Measurements from ENCODE around the gene UBAC1.
"Not testable (repeated sequence)": the region's sequence is repeated elsewhere in the genome, so short reads cannot be mapped to it uniquely, and the experiment has no call there.

Gene UBAC1

DNA sequence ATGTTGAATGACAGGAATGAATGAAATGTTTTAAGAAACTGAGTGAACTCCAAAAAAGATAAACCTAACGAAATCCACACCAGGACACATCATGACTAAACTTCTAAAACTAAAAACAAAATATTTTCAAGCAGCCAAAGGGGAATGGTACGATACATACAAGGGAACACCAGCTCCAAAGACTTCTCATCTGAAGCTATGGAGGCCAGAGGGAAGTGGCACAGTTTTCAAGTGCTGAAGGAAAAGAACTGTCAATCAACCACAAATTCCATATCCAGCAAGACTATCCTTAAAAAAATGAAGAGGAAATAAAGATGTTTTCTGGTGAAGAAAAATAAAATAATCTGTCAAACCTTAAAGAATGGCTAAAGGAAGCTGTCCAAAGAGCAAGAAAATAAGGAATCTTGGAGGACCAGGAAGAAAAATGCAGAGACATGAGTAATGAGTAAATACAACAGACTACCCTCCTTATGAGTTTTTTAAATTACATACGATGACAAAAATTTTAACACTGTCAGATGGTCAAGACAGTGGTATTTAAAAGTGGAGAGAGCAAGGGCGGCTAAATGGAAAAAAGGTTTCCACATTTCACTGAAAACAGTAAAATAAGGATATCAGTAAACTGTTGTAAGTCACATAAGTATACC is 65.8 kb downstream of the UBAC1 start:
- H3K9me3 ChIP-seq (ENCODE audit: low read depth, low read length): peaks cover 23% of the 10 kb centered on the region; the same call in 1 of the 2 replicates
- no peak for DNase-seq (ENCODE audit: low read depth, low spot score)
- no peak overlapping the region for H3K4me3 ChIP-seq
- H3K9ac ChIP-seq (ENCODE audit: insufficient read length): no peak overlapping the region
- no peak for TF ChIP-seq EZH2 (IDR thresholded peaks at IDR 0.05)
- TF ChIP-seq FOXP2 (optimal IDR thresholded peaks at IDR 0.05; ENCODE audit: control extremely low read depth, extremely low read length, insufficient read depth): no peak
- no peak for TF ChIP-seq POLR2AphosphoS5 (IDR thresholded peaks at IDR 0.05; ENCODE audit: borderline replicate concordance, low read depth, low read length)
- peaks cover 10% of the 10 kb centered on the region for H3K36me3 ChIP-seq (ENCODE audit: insufficient read depth, low read length)
- H3K27ac ChIP-seq: no peak overlapping the region

DNA sequence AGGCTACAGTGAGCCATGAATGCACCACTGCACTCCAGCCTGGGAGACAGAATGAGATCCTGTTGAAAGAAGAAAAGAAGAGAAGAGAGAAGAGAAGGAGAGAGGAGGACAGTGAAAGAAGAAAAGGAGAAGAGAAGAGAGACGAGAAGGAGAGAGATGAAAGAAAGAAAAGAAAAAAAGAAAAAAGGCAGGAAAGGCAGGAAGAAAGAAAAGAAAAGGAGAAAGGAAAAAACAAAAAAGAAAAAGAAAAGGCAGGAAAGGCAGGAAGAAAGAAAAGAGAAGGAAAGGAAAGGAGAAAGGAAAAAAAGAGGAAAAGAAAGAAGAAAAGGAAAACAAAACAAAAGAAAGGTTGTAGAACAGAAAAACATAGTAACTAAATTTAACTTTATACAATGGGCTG is 68.1 kb downstream of the UBAC1 start:
- TF ChIP-seq FOXP2 (optimal IDR thresholded peaks at IDR 0.05; ENCODE audit: control extremely low read depth, extremely low read length, insufficient read depth) (no peak), EZH2 (IDR thresholded peaks at IDR 0.05) (no peak), POLR2AphosphoS5 (IDR thresholded peaks at IDR 0.05; ENCODE audit: borderline replicate concordance, low read depth, low read length) (no peak)

DNA sequence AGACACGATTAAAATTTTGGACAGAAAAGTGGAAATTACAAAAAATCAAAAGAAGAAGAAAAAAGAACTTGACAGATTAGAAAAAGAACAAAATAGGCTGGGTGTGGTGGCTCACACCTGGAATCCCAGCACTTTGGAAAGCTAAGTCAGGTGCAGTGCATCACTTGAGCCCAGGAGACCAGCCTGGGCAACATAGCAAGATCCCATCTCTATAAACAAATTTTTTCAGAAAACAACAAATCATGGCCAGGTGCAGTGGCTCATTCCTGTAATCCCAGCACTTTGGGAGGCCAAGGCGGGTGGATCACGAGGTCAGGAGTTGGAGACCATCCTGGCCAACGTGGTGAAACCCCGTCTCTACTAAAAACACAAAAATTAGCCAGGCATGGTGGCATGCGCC is 68.8 kb downstream of the UBAC1 start:
- H3K27ac ChIP-seq; H3K4me3 ChIP-seq; H3K9ac ChIP-seq (ENCODE audit: insufficient read length); H3K36me3 ChIP-seq (ENCODE audit: insufficient read depth, low read length); DNase-seq (ENCODE audit: low read depth, low spot score); H3K9me3 ChIP-seq (ENCODE audit: low read depth, low read length): not testable (repeated sequence)

More for the DNA sequence above, 68.1 kb downstream of the UBAC1 start:
- no peak overlapping the region for H3K27ac ChIP-seq
- no peak overlapping the region for H3K9ac ChIP-seq (ENCODE audit: insufficient read length)
- peaks cover 9% of the 10 kb centered on the region for H3K36me3 ChIP-seq (ENCODE audit: insufficient read depth, low read length)
- H3K9me3 ChIP-seq (ENCODE audit: low read depth, low read length): peaks cover 14% of the 10 kb centered on the region; the same call in 1 of the 2 replicates
- H3K4me3 ChIP-seq: no peak overlapping the region
- no peak for DNase-seq (ENCODE audit: low read depth, low spot score)

DNA sequence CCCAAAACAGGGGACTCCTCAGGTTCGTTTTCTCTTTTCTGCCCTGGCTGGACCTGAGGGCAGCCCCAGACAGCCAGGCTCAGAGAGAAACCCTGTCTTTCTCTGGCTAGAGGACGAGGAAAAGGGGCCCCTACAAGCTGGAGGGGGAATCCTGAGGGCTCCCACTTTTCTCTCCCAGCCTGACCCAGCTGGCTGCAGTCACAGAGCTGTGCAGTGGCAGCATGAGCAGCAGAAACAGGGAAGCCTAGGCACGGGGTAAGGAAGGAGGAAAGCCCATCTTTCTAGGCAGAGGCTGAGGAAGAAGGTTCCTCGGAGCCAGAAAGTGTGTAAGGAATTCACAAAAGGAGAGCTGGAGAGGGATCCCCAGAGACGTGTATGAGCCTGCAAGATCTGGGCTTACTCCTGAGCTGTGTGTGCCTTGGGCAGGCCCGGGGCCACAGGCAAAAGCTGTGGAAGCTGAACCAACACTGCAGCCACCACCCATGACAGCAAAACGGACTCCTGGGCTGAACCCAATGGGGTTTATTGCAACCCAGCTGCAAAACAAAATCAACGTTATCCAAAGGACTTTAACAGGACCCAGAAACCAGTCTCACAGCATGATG is 70.0 kb downstream of the UBAC1 start:
- TF ChIP-seq EZH2 (IDR thresholded peaks at IDR 0.05): no peak
- no peak for TF ChIP-seq FOXP2 (optimal IDR thresholded peaks at IDR 0.05; ENCODE audit: control extremely low read depth, extremely low read length, insufficient read depth)
- no peak for TF ChIP-seq POLR2AphosphoS5 (IDR thresholded peaks at IDR 0.05; ENCODE audit: borderline replicate concordance, low read depth, low read length)
- Histone ChIP-seq H3K36me3 (ENCODE audit: insufficient read depth, low read length) (no peaks in the 10 kb centered on the region; the same call in 1 of the 2 replicates), H3K9me3 (ENCODE audit: low read depth, low read length) (peaks cover 4% of the 10 kb centered on the region; the same call in 1 of the 2 replicates), H3K9ac (ENCODE audit: insufficient read length) (no peak overlapping the region), H3K27ac (no peak overlapping the region), H3K4me3 (no peak overlapping the region)
- DNase-seq (ENCODE audit: low read depth, low spot score): no peak

DNA sequence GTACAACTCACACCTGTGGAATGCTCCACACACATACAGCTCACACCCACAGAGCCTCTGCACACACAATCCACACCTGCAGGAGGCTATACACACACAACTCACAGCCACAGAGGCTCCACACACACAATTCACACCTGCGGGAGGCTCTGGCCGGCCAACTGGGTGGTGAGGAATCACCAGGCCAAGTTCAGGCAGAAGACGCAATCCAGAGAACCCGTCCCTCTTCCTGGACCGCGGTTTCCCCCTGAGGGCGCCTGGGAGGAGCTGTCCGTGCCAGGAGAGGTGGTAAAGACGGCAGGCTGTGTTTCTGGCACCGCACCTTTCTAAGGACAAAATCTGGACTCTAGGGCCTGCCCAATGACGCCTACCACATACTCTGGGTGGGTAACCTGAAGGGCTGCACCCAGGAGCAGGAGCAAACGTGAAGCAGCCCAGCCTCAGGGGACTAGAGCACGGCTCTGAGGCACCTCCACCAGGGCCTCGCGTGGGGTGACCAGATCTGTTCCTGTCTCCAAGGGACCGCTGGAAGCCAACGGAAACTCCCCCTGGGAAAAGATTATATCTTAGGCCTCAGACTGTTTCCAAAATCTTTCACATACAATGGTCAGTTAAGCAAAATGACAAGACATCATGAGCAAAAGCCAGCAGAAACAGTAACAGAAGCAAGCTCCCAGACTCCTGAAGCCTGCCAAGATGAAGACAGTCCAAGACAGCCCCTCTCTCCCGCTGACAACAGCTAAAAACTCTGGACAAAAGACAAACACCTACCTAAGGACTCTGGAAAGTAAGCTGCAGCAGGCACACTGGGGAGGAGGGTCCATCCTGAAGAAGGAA is 70.8 kb downstream of the UBAC1 start:
- Histone ChIP-seq H3K27ac (no peak overlapping the region), H3K9ac (ENCODE audit: insufficient read length) (no peak overlapping the region)
- DNase-seq (ENCODE audit: low read depth, low spot score): no peak

DNA sequence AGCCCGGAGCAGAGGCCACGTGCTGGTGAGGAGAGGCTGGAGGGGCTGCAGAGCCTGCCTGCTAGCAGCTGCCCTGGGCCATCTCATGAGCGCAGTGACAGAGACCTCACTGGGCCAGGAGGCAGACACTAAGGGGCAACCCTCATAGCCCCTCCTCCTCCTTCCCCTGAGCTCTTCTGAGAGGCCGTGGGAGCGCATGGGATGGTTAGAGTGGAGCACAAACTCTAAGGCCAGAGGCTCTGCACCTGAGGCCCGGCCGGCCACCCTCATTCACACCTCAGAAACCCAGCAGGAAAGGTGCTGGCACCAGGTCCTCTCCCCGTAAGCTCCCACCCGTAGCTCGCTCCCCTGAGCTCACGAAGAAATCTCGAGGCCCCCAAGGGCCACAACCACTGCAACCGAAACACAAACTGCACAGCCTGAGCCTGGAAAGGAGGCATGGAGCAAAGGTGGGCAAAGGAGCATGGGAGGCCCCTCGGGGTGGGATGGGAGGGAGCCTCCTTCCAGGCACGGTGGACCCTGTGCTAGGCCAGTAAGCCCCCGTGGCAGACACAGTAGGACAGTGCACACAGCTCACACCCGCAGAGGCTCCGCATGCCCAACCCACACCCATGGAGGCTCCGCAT is 71.5 kb downstream of the UBAC1 start:
- no peak for TF ChIP-seq POLR2AphosphoS5 (IDR thresholded peaks at IDR 0.05; ENCODE audit: borderline replicate concordance, low read depth, low read length)
- TF ChIP-seq FOXP2 (optimal IDR thresholded peaks at IDR 0.05; ENCODE audit: control extremely low read depth, extremely low read length, insufficient read depth): no peak
- TF ChIP-seq EZH2 (IDR thresholded peaks at IDR 0.05): no peak
- no peak overlapping the region for H3K27ac ChIP-seq
- no peak for DNase-seq (ENCODE audit: low read depth, low spot score)
- H3K9ac ChIP-seq (ENCODE audit: insufficient read length): no peak overlapping the region
- H3K4me3 ChIP-seq: no peak overlapping the region
- H3K9me3 ChIP-seq (ENCODE audit: low read depth, low read length): no peaks in the 10 kb centered on the region
- H3K36me3 ChIP-seq (ENCODE audit: insufficient read depth, low read length): no peaks in the 10 kb centered on the region

More for the DNA sequence above, 70.8 kb downstream of the UBAC1 start:
- TF ChIP-seq POLR2AphosphoS5 (IDR thresholded peaks at IDR 0.05; ENCODE audit: borderline replicate concordance, low read depth, low read length) (no peak), EZH2 (IDR thresholded peaks at IDR 0.05) (no peak), FOXP2 (optimal IDR thresholded peaks at IDR 0.05; ENCODE audit: control extremely low read depth, extremely low read length, insufficient read depth) (no peak)
- no peak overlapping the region for H3K4me3 ChIP-seq
- no peaks in the 10 kb centered on the region; the same call in 1 of the 2 replicates for H3K36me3 ChIP-seq (ENCODE audit: insufficient read depth, low read length)
- peaks cover under 1% of the 10 kb centered on the region; the same call in 1 of the 2 replicates for H3K9me3 ChIP-seq (ENCODE audit: low read depth, low read length)

DNA sequence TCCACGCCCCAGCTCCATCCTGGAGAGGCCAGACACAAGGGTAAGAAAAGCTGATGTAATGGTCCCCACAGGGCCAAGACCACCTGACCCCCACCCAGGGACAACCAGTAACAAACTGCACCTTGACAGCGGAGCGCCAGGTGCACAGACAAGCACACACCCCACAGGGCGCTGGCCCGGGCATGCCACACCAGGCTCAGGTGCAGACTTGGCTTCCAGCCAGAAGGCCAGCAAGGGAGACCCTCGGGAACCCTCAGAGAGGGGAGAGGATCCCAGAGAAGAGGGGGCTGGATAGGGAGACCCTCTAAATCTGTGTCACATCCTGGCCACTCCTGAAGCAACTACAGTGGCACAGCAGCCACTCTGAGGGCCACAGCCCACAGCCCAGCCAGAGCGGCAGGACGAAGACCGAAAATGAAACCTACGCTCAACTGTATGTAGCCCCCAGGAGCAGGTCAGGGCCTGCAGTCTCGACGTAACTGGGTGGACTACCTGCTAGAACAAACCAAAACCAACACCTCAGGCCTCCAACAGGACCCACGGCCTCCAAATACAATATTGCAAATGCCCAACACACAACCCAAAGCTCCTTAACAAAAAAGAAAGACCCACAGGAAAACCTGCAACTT is 72.3 kb downstream of the UBAC1 start:
- Histone ChIP-seq H3K4me3 (no peak overlapping the region), H3K36me3 (ENCODE audit: insufficient read depth, low read length) (no peaks in the 10 kb centered on the region), H3K27ac (no peak overlapping the region), H3K9ac (ENCODE audit: insufficient read length) (no peak overlapping the region), H3K9me3 (ENCODE audit: low read depth, low read length) (no peaks in the 10 kb centered on the region)
- no peak for DNase-seq (ENCODE audit: low read depth, low spot score)
- TF ChIP-seq POLR2AphosphoS5 (IDR thresholded peaks at IDR 0.05; ENCODE audit: borderline replicate concordance, low read depth, low read length) (no peak), FOXP2 (optimal IDR thresholded peaks at IDR 0.05; ENCODE audit: control extremely low read depth, extremely low read length, insufficient read depth) (no peak), EZH2 (IDR thresholded peaks at IDR 0.05) (no peak)

All from SK-N-MC (cell line).